ENCODE measurements around the gene TIAM2.

DNA sequence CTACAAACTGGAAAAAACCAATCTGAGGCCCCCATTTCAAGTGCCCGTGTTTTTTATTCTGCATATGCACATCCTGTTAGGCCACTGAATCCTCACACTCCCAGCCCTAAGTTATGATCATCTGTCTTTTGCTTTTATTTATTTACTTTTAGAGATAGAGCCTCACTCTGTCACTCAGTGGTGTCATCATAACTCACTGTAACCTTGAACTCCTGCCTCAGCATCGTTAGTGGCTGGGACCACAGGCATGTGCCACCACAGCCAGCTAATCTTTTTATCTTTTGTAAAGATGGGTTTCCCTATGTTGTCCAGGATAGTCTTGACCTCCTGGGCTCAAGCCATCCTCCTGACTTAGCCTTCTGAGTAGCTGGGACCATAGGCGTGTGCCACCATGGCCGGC, 239.1 kb downstream of the TIAM2 start:
- no peak for TF ChIP-seq FOXA1 (IDR thresholded peaks at IDR 0.05)
- TF ChIP-seq TARDBP (IDR thresholded peaks at IDR 0.05): no peak
- TF ChIP-seq BHLHE40 (IDR thresholded peaks at IDR 0.05; ENCODE audit: borderline replicate concordance): no peak
- no peak for TF ChIP-seq ELF4 (IDR thresholded peaks at IDR 0.05)
- no peak for TF ChIP-seq LEF1 (IDR thresholded peaks at IDR 0.05; ENCODE audit: borderline replicate concordance)
- TF ChIP-seq SUZ12 (IDR thresholded peaks at IDR 0.05): no peak
- no peak for TF ChIP-seq FOXM1 (IDR thresholded peaks at IDR 0.05; ENCODE audit: borderline replicate concordance)
- TF ChIP-seq ZNF384 (IDR thresholded peaks at IDR 0.05): no peak

Measured in HEK293T (cell line).